IMR-90 (cell line): ENCODE data around the gene TMC7. TPM values are rescaled to one million over a fixed set of nuclear protein-coding genes. Genes with fewer than 3 reads are reported as not detected.

ENCODE experiments used
- ATAC-seq: fragments of 200-7000 bp; cut with Tn5 transposase; 2 replicates; pipeline ENCODE4 v1.9.1; 2020; ENCODE audit warnings: low read depth, mild to moderate bottlenecking, moderate library complexity
- BruUV-seq: library from RNA; stranded (reverse); fragments of 400-500 nt; replicated peaks from 2 replicates; lab custom pipeline; 2021; lab: Mats Ljungman, UMichigan
- CTCF ChIA-PET: fragments of 300-600 bp; formaldehyde crosslinking; extraction: SDS; loops from one replicate; lab custom pipeline; 2021; ENCODE audit warnings: antibody characterized with exemption; lab: Yijun Ruan, JAX
- POLR2A ChIA-PET: fragments of 300-600 bp; sonication (Branson Sonifier 250); formaldehyde crosslinking; loops from one replicate; lab custom pipeline; 2022; ENCODE audit warnings: antibody characterized with exemption; ENCODE audit not compliant: unreplicated experiment; lab: Charles Lee
- DNase-seq: peaks from one replicate; pipeline ENCODE4 v3.0.0; 2013
- H2AFZ ChIP-seq: replicated peaks from 2 replicates; pipeline ENCODE3; 2013; ENCODE audit warnings: low read length, mild to moderate bottlenecking; ENCODE audit not compliant: poor library complexity
- H2AK5ac ChIP-seq: 2 replicates; pipeline ENCODE4 v1.6.1; 2013; ENCODE audit warnings: low read depth, low read length, inconsistent platforms
- H2AK9ac ChIP-seq: replicated peaks from 2 replicates; pipeline ENCODE3; 2013; ENCODE audit warnings: mild to moderate bottlenecking, low read depth, low read length, moderate library complexity; ENCODE audit not compliant: poor library complexity
- H2BK120ac ChIP-seq: 2 replicates; pipeline ENCODE4 v1.6.1; 2013; ENCODE audit warnings: low read depth, low read length, inconsistent platforms
- H2BK15ac ChIP-seq: 3 replicates; pipeline ENCODE4 v1.6.1; 2013; ENCODE audit warnings: low read depth, low read length, inconsistent platforms
- H2BK20ac ChIP-seq: 2 replicates; pipeline ENCODE4 v1.6.1; 2013; ENCODE audit warnings: low read depth, mild to moderate bottlenecking, inconsistent platforms, low read length, moderate library complexity
- H2BK5ac ChIP-seq: 2 replicates; pipeline ENCODE4 v1.6.1; 2013; ENCODE audit warnings: mild to moderate bottlenecking, low read depth, low read length, inconsistent platforms; ENCODE audit not compliant: poor library complexity, severe bottlenecking
- H3K14ac ChIP-seq: replicated peaks from 2 replicates; pipeline ENCODE4 v1.6.1; 2013; ENCODE audit warnings: low read depth, low read length, inconsistent platforms
- H3K18ac ChIP-seq: 2 replicates; pipeline ENCODE4 v1.6.1; 2013; ENCODE audit warnings: low read depth, low read length, control low read depth
- H3K23ac ChIP-seq: 2 replicates; pipeline ENCODE4 v1.6.1; 2013; ENCODE audit warnings: low read depth, low read length, inconsistent platforms
- H3K27ac ChIP-seq: 2 replicates; pipeline ENCODE4 v1.5.1; 2013; ENCODE audit warnings: mild to moderate bottlenecking, control low read depth, low read length; ENCODE audit not compliant: insufficient read depth
- H3K27me3 ChIP-seq: 2 replicates; pipeline ENCODE4 v1.6.1; 2013; ENCODE audit warnings: low read length; ENCODE audit not compliant: control insufficient read depth, insufficient read depth
- H3K36me3 ChIP-seq: 2 replicates; pipeline ENCODE4 v1.6.1; 2013; ENCODE audit warnings: low read length, mixed read lengths; ENCODE audit not compliant: control insufficient read depth, insufficient read depth
- H3K4ac ChIP-seq: 2 replicates; pipeline ENCODE4 v1.6.1; 2013; ENCODE audit warnings: low read depth, low read length, inconsistent platforms
- H3K4me1 ChIP-seq: 2 replicates; pipeline ENCODE4 v1.6.1; 2013; ENCODE audit warnings: low read length, mixed read lengths; ENCODE audit not compliant: control insufficient read depth, insufficient read depth
- H3K4me2 ChIP-seq: 2 replicates; pipeline ENCODE4 v1.6.1; 2013; ENCODE audit warnings: low read depth, mild to moderate bottlenecking, control low read depth, low read length, moderate library complexity
- H3K4me3 ChIP-seq: 2 replicates; pipeline ENCODE4 v1.5.1; 2013; ENCODE audit warnings: low read depth, mild to moderate bottlenecking, control low read depth, low read length, moderate library complexity; ENCODE audit not compliant: insufficient read depth
- H3K56ac ChIP-seq: 2 replicates; pipeline ENCODE4 v1.6.1; 2013; ENCODE audit warnings: low read length, inconsistent platforms; ENCODE audit not compliant: insufficient read depth; ENCODE audit errors: extremely low read depth
- H3K79me1 ChIP-seq, 2 experiments: 2 replicates each; pipeline ENCODE4 v1.6.1; 2013; ENCODE audit warnings: low read length in 2 of 2, inconsistent platforms in 1 of 2, low read depth in 1 of 2
- H3K9ac ChIP-seq: 2 replicates; pipeline ENCODE4 v1.6.1; 2013; ENCODE audit warnings: low read depth, low read length, control low read depth
- H3K9me1 ChIP-seq: 2 replicates; pipeline ENCODE4 v1.6.1; 2013; ENCODE audit warnings: low read length, inconsistent platforms; ENCODE audit not compliant: insufficient read depth
- H3K9me3 ChIP-seq: 2 replicates; pipeline ENCODE4 v1.6.1; 2013; ENCODE audit warnings: low read length; ENCODE audit not compliant: control insufficient read depth, insufficient read depth
- H4K20me1 ChIP-seq: 2 replicates; pipeline ENCODE4 v1.6.1; 2013; ENCODE audit warnings: low read length, inconsistent platforms; ENCODE audit not compliant: insufficient read depth
- H4K5ac ChIP-seq: 2 replicates; pipeline ENCODE4 v1.6.1; 2013; ENCODE audit warnings: mild to moderate bottlenecking, low read depth, low read length, control low read depth
- H4K8ac ChIP-seq, 2 experiments: 2 replicates each; pipeline ENCODE4 v1.6.1; 2013; ENCODE audit warnings: low read depth in 2 of 2, low read length in 2 of 2, control low read depth in 1 of 2, inconsistent platforms in 1 of 2
- H4K91ac ChIP-seq: 2 replicates; pipeline ENCODE4 v1.6.1; 2013; ENCODE audit warnings: low read depth, low read length, inconsistent platforms; ENCODE audit not compliant: insufficient read depth
- NFE2L2 ChIP-seq: fragments of 150-350 bp; IDR thresholded peaks from 2 replicates; pipeline ENCODE4 v1.6.1; 2016; ENCODE audit warnings: low read depth, mild to moderate bottlenecking, low read length
- RCOR1 ChIP-seq: IDR thresholded peaks from 2 replicates; pipeline ENCODE4 v1.6.1; 2012; ENCODE audit warnings: mild to moderate bottlenecking, low read length, improper control_type of control experiment; ENCODE audit not compliant: insufficient replicate concordance
- WGBS, 2 experiments: methylation state at CpG; one replicate each; pipeline versions ENCODE4 v1.1.5 to v1.1.7; 2013; ENCODE audit warnings: missing lambda C conversion rate in 2 of 2; ENCODE audit not compliant: insufficient read length in 1 of 2; ENCODE audit errors: extremely low coverage in 2 of 2; 5-methylcytosine and 5-hydroxymethylcytosine counted together
- dilution Hi-C: fragments of 300-500 bp; cut with HindIII; formaldehyde crosslinking; loops from one replicate; pipeline ENCODE4 v1.14.3; 2018; ENCODE audit warnings: low sequenced_read_pairs; ENCODE audit not compliant: unreplicated experiment
- in situ Hi-C: fragments of 300-500 bp; cut with MboI; formaldehyde crosslinking; loops from 3 replicates; pipeline ENCODE4 v1.14.3; 2019; ENCODE audit warnings: low sequenced_read_pairs, inconsistent platforms, mixed read lengths
- intact Hi-C: fragments of 100-400 bp; cut with micrococcal nuclease; formaldehyde crosslinking; loops from 2 replicates; pipeline ENCODE4 v1.10.0; 2022
- polyA plus RNA-seq, 3 experiments: library from polyadenylated mRNA; depleted of rRNA; stranded (reverse); fragments of >200 nt; gene quantifications; 2 replicates each; pipeline ENCODE4 v1.2.3, GENCODE V29; 2012; ENCODE audit warnings: low replicate concordance in 1 of 3
- total RNA-seq: library from RNA; depleted of rRNA; stranded (reverse); fragments of >200 nt; gene quantifications from 2 replicates; pipeline ENCODE4 v1.2.3, GENCODE V29; 2012

Gene TMC7
- total and polyA plus RNA-seq, 2 of the 4 experiments (the other 2 are of a cell fraction) = 0.27 to 0.36 TPM

DNA sequence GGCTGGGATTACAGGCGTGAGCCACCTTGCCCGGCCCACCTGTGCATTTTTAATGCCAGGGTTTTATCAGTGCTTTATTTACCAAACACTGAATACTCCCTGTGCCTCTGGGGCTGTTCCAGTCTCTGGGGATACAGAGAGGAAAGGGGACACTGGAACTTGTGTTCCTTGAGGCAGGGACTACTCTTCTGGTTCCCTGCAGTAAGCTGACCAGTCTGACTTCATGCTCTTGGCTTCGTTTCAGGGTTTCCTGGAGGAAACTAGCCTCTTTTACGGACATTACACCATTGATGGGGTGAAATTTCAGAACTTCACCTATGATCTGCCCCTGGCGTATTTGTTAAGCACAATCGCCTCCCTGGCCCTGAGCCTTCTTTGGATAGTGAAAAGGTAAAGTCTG lies 46.2 kb downstream of the TMC7 start:
- dilution Hi-C loops = no loop called here
- ChIA-PET POLR2A (no interaction called here), CTCF (interaction anchor here (0.6 kb wide), 1 partner anchor 12 kb away, joined by 3 read pairs; no protein-coding TSS in a partner anchor)

More for the DNA sequence above, 46.2 kb downstream of the TMC7 start:
- Histone ChIP-seq H2BK20ac (no peak overlapping the region), H3K9me3 (no peaks in the 10 kb centered on the region), H3K4me3 (no peak overlapping the region), H3K27ac (no peak overlapping the region), H3K4me1 (no peaks in the 10 kb centered on the region), H3K79me1 (no peaks in the 10 kb centered on the region), H3K9ac (no peak overlapping the region), H4K5ac (no peak overlapping the region), H2BK5ac (no peak overlapping the region), H3K23ac (no peak overlapping the region), H4K20me1 (no peaks in the 10 kb centered on the region), H3K4ac (no peak overlapping the region), H3K18ac (no peak overlapping the region), H2BK15ac (no peak overlapping the region), H2BK120ac (no peak overlapping the region), H3K9me1 (no peaks in the 10 kb centered on the region), H3K56ac (no peak overlapping the region), H3K14ac (no peak overlapping the region), H2AK9ac (no peak overlapping the region), H2AK5ac (no peak overlapping the region), H3K4me2 (no peak overlapping the region), H4K91ac (no peak overlapping the region), H3K27me3 (no peaks in the 10 kb centered on the region), H4K8ac (no peak overlapping the region), H3K36me3 (no peaks in the 10 kb centered on the region), H2AFZ (no peak overlapping the region)
- BruUV-seq = no TSS peak
- intact Hi-C loops = no loop called here
- no peak for ATAC-seq
- no peak for TF ChIP-seq RCOR1
- TF ChIP-seq NFE2L2 = no peak
- WGBS, 2 experiments = no CpG with 5 or more reads among the region's 6 CpGs
- in situ Hi-C loops = no loop called here
- DNase-seq = no peak
